Thyroid gland (tissue), 4 donors: ENCODE data around the gene GFI1.

Experiments used
- CTCF ChIP-seq, 6 experiments: fragments of 200-600 bp in 3 of 6; fragments of 450-650 bp in 3 of 6; sonication (generic) in 3 of 6; IDR thresholded peaks; one replicate each; pipeline ENCODE4 v1.5.1; 2016 to 2019; ENCODE audit warnings: antibody characterized with exemption in 6 of 6, mild to moderate bottlenecking in 2 of 6, inconsistent platforms in 1 of 6, moderate library complexity in 1 of 6
- POLR2A ChIP-seq, 2 donors: fragments of 450-650 bp; IDR thresholded peaks; one replicate each; pipeline ENCODE4 v1.6.1; 2017; ENCODE audit warnings: antibody characterized with exemption in 2 of 2, mild to moderate bottlenecking in 2 of 2, moderate library complexity in 1 of 2

GRCh38 chr1:92519043-92519442 lies 32.3 kb upstream of the GFI1 start:
- no peak for TF ChIP-seq CTCF (IDR thresholded peaks at IDR 0.05)
- TF ChIP-seq POLR2A (IDR thresholded peaks at IDR 0.05), result no peak
